A673 (cell line): ENCODE results near the gene MIER2. TPM values are rescaled to one million over a fixed set of nuclear protein-coding genes. Genes with fewer than 3 reads are reported as not detected.

ENCODE experiments used
- BruUV-seq: library from RNA; stranded (reverse); fragments of 400-500 nt; replicated peaks from 2 replicates; lab custom pipeline; 2021; lab: Mats Ljungman, UMichigan
- CTCF ChIA-PET: fragments of 300-600 bp; sonication (Branson Sonifier 250); formaldehyde crosslinking; loops from one replicate; lab custom pipeline; 2022; ENCODE audit warnings: antibody characterized with exemption; lab: Charles Lee
- POLR2A ChIA-PET: fragments of 300-600 bp; sonication (Branson Sonifier 250); formaldehyde crosslinking; loops from one replicate; lab custom pipeline; 2022; ENCODE audit warnings: antibody characterized with exemption; ENCODE audit not compliant: low non-redundant PET; lab: Charles Lee
- DNase-seq: peaks from one replicate; pipeline ENCODE4 v3.0.0-alpha.2; 2015; ENCODE audit warnings: low spot score
- H3K27ac ChIP-seq: fragments of 200-600 bp; sonication (generic); 2 replicates; pipeline ENCODE4 v1.5.1; 2016; ENCODE audit warnings: mixed run types, low read depth, mild to moderate bottlenecking, mixed read lengths, antibody characterized with exemption, low read length; ENCODE audit not compliant: poor library complexity, severe bottlenecking
- H3K27me3 ChIP-seq: fragments of 200-600 bp; sonication (generic); replicated peaks from 2 replicates; pipeline ENCODE4 v1.6.1; 2017; ENCODE audit warnings: mixed run types, low read depth, mild to moderate bottlenecking, mixed read lengths, antibody characterized with exemption, low read length; ENCODE audit not compliant: insufficient read depth, poor library complexity
- H3K36me3 ChIP-seq: fragments of 200-600 bp; sonication (generic); 2 replicates; pipeline ENCODE4 v1.6.1; 2016; ENCODE audit warnings: mixed run types, mild to moderate bottlenecking, mixed read lengths, antibody characterized with exemption, low read length; ENCODE audit not compliant: insufficient read depth, poor library complexity, severe bottlenecking
- H3K4me1 ChIP-seq: fragments of 200-600 bp; sonication (generic); 2 replicates; pipeline ENCODE4 v1.6.1; 2017; ENCODE audit warnings: mixed run types, mild to moderate bottlenecking, mixed read lengths, antibody characterized with exemption, low read length; ENCODE audit not compliant: insufficient read depth, poor library complexity, severe bottlenecking
- H3K4me3 ChIP-seq: fragments of 200-600 bp; sonication (generic); 2 replicates; pipeline ENCODE4 v1.5.1; 2016; ENCODE audit warnings: low read depth, mixed run types, mild to moderate bottlenecking, mixed read lengths, low read length; ENCODE audit not compliant: poor library complexity, severe bottlenecking
- H3K9me3 ChIP-seq: fragments of 200-600 bp; sonication (generic); 2 replicates; pipeline ENCODE4 v1.6.1; 2016; ENCODE audit warnings: mixed run types, low read depth, mild to moderate bottlenecking, mixed read lengths, antibody characterized with exemption, low read length; ENCODE audit not compliant: poor library complexity, severe bottlenecking
- EZH2 ChIP-seq: fragments of 200-600 bp; sonication (generic); IDR thresholded peaks from 2 replicates; pipeline ENCODE4 v1.6.1; 2017; ENCODE audit warnings: borderline replicate concordance, low read depth, mild to moderate bottlenecking, mixed read lengths, antibody characterized with exemption, low read length; ENCODE audit not compliant: poor library complexity, severe bottlenecking
- intact Hi-C: fragments of 100-400 bp; cut with micrococcal nuclease; formaldehyde crosslinking; loops from one replicate; pipeline ENCODE4 v1.10.0; 2022; ENCODE audit not compliant: unreplicated experiment
- total RNA-seq: library from RNA; stranded (reverse); gene quantifications from 2 replicates; pipeline ENCODE4 v1.2.3, GENCODE V29; 2021
- TF ChIP-seq, protein P1 (sequence below): fragments of 300-800, 200-600 bp; sonication (generic); conservative IDR thresholded peaks from 2 replicates; pipeline ENCODE4 v1.5.1; 2017; ENCODE audit warnings: low read depth, mild to moderate bottlenecking, antibody characterized with exemption, low read length, moderate library complexity, mixed read lengths

The MIER2 gene
- total RNA-seq, 1 experiment from 2014 or later, result 47.8 TPM

DNA sequence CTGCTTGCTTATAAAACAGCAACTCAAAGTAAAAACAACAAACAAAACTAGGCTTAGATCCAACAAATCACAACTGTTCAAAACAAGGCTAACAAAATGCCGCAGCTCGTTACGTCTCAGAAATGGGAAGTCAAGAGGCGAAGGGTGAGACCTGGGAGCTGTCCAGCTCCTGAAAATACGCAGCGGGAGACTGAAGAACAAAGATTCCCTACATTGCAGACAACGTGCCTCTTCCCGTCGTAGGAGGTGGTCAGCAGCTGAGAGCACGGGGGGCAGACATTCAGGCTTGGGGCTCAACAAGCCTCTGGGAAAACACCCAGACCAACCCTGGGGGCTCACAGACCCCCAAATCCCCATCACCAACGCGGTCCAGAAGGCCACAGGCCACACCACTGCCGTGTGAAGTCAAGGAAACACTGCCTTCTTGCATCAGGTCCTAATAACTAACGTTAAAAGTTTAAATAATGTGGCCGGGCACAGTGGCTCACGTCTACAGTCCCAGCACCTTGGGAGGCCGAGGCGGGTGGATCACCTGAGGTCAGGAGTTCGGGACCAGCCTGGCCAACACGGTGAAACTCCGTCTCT lies 66.9 kb downstream of the MIER2 start:
- CTCF ChIA-PET, result no interaction called here
- H3K4me1 ChIP-seq, result no peaks in the 10 kb centered on the region
- intact Hi-C loops, result no loop called here
- no peak overlapping the region for H3K27ac ChIP-seq
- peak; percentile 45 for DNase-seq
- H3K27me3 ChIP-seq, result peaks cover 39% of the 10 kb centered on the region
- TF ChIP-seq, protein P1, sequence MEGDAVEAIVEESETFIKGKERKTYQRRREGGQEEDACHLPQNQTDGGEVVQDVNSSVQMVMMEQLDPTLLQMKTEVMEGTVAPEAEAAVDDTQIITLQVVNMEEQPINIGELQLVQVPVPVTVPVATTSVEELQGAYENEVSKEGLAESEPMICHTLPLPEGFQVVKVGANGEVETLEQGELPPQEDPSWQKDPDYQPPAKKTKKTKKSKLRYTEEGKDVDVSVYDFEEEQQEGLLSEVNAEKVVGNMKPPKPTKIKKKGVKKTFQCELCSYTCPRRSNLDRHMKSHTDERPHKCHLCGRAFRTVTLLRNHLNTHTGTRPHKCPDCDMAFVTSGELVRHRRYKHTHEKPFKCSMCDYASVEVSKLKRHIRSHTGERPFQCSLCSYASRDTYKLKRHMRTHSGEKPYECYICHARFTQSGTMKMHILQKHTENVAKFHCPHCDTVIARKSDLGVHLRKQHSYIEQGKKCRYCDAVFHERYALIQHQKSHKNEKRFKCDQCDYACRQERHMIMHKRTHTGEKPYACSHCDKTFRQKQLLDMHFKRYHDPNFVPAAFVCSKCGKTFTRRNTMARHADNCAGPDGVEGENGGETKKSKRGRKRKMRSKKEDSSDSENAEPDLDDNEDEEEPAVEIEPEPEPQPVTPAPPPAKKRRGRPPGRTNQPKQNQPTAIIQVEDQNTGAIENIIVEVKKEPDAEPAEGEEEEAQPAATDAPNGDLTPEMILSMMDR, result no peak
- TF ChIP-seq EZH2, result no peak
- H3K4me3 ChIP-seq, result no peak overlapping the region
- no peaks in the 10 kb centered on the region for H3K9me3 ChIP-seq
- H3K36me3 ChIP-seq, result no peaks in the 10 kb centered on the region
- BruUV-seq, result no TSS peak
- POLR2A ChIA-PET, result no interaction called here

DNA sequence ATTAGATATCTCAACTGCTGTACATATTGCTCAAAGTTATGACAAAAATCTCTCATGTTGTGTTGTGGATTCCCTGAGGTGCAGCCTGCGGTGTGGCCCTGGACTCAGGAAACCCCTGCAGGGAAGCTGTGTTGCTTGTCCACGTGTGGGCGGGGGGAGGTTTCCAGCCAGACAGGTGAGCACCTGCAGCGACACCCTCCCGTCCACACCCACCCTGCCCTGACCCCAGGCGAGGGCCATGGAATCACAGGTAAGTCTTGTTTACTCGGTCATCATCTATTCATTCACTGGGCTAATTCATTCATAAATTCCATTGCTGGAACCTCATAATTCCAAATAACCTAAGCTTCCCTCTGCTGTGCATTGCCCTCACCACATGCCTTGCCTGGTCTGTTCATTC lies 67.5 kb downstream of the MIER2 start:
- POLR2A ChIA-PET, result no interaction called here
- H3K27ac ChIP-seq, result no peak overlapping the region
- CTCF ChIA-PET, result no interaction called here

DNA sequence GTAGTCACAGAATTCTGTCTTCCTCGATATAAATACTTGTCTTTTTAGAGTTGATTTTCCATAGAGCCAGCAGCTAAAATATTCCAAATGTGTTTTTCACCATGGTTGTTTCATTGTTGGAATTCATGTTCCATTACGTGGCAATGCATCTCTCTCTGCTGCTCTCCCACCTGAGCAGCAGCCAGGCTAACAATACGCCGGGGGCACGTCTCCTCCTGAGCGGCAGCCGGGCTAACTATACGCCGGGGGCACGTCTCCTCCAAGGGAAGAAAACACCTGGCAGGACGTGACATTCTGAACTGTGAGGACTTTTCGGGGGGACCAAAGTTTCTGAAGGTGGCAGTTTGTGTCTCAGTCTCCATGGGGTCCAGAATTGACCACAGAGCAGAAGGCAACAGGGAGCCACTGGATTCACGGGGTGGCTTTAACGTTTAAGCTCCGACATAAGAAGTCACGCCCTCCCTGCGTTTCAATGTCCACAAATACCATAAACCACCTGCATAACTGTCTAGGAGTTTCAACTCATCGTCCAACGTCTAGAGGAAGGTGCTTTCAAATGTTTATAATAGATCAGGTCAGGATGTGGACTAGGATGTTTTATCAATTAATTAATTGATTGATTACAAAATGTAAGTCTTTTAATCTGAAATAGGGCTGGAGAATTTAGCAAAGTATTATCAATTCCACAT lies 68.5 kb downstream of the MIER2 start:
- POLR2A ChIA-PET, result no interaction called here
- BruUV-seq, result no TSS peak
- no peak for DNase-seq
- TF ChIP-seq, protein P1, result no peak
- no peak for TF ChIP-seq EZH2
- peaks cover 39% of the 10 kb centered on the region for H3K27me3 ChIP-seq
- no peaks in the 10 kb centered on the region for H3K9me3 ChIP-seq
- CTCF ChIA-PET, result no interaction called here
- no peak overlapping the region for H3K4me3 ChIP-seq
- H3K36me3 ChIP-seq, result no peaks in the 10 kb centered on the region
- H3K27ac ChIP-seq, result no peak overlapping the region
- no peaks in the 10 kb centered on the region for H3K4me1 ChIP-seq
- intact Hi-C loops, result no loop called here

More for the DNA sequence above, 67.5 kb downstream of the MIER2 start:
- Histone ChIP-seq H3K4me3 (no peak overlapping the region), H3K27me3 (peaks cover 39% of the 10 kb centered on the region), H3K36me3 (no peaks in the 10 kb centered on the region), H3K9me3 (no peaks in the 10 kb centered on the region), H3K4me1 (no peaks in the 10 kb centered on the region)
- BruUV-seq, result no TSS peak
- intact Hi-C loops, result no loop called here
- no peak for TF ChIP-seq EZH2
- TF ChIP-seq, protein P1, result no peak
- no peak for DNase-seq
